A673 (cell line): Measurements from ENCODE around the gene PKN2.

Experiments used
- CTCF ChIP-seq: fragments of 300-800, 200-600 bp; sonication (generic); conservative IDR thresholded peaks from 2 replicates; pipeline ENCODE4 v1.5.1; 2017; ENCODE audit warnings: low read depth, mild to moderate bottlenecking, antibody characterized with exemption, low read length, moderate library complexity, mixed read lengths
- EZH2 ChIP-seq: fragments of 200-600 bp; sonication (generic); IDR thresholded peaks from 2 replicates; pipeline ENCODE4 v1.6.1; 2017; ENCODE audit warnings: borderline replicate concordance, low read depth, mild to moderate bottlenecking, mixed read lengths, antibody characterized with exemption, low read length; ENCODE audit not compliant: poor library complexity, severe bottlenecking

GRCh38 chr1:88813471-88813870, 129.4 kb downstream of the PKN2 start:
- no peak for TF ChIP-seq CTCF
- TF ChIP-seq EZH2, result no peak
